ENCODE results near the gene CLEC2D.
"Not testable (repeated sequence)": the region's sequence is repeated elsewhere in the genome, so short reads cannot be mapped to it uniquely, and the experiment has no call there.

The CLEC2D gene

GRCh38 chr12:9660046-9660445 lies 9.5 kb upstream of the CLEC2D start:
- DNase-seq (ENCODE audit: low read depth in 3 of 3), result no peak

- no peak for DNase-seq (ENCODE audit: low read depth in 3 of 3)
Measured at GRCh38 chr12:9661720-9662119, 7.8 kb upstream of the CLEC2D start.

GRCh38 chr12:9662488-9662887 lies 7.0 kb upstream of the CLEC2D start:
- no peak for DNase-seq (ENCODE audit: low read depth in 3 of 3)

GRCh38 chr12:9667403-9668160 lies 1.9 kb upstream of the CLEC2D start:
- DNase-seq (ENCODE audit: low read depth in 3 of 3), result no peak

- no peak for DNase-seq (ENCODE audit: low read depth in 3 of 3)
Measured at GRCh38 chr12:9668161-9669018, 1.1 kb upstream of the CLEC2D start.

GRCh38 chr12:9669019-9669326 lies 540 bp upstream of the CLEC2D start:
- DNase-seq (ENCODE audit: low read depth in 3 of 3), result no peak

GRCh38 chr12:9672340-9672739 lies 2.8 kb downstream of the CLEC2D start:
- not testable (repeated sequence) for DNase-seq (ENCODE audit: low read depth in 3 of 3)

GRCh38 chr12:9673404-9674225 lies 4.1 kb downstream of the CLEC2D start:
- peak in 2 of 3 experiments; percentile 42 to 75 for DNase-seq (ENCODE audit: low read depth in 3 of 3)

- no peak for DNase-seq (ENCODE audit: low read depth in 3 of 3)
Measured at GRCh38 chr12:9674226-9674590, 4.7 kb downstream of the CLEC2D start.

- DNase-seq (ENCODE audit: low read depth in 3 of 3), result not testable (repeated sequence)
Measured at GRCh38 chr12:9682508-9682907, 13.0 kb downstream of the CLEC2D start.

- DNase-seq (ENCODE audit: low read depth in 3 of 3), result not testable (repeated sequence)
Measured at GRCh38 chr12:9682949-9683348, 13.4 kb downstream of the CLEC2D start.

GRCh38 chr12:9685366-9685765 lies 15.9 kb downstream of the CLEC2D start:
- DNase-seq (ENCODE audit: low read depth in 3 of 3), result not testable (repeated sequence)

- no peak for DNase-seq (ENCODE audit: low read depth in 3 of 3)
Measured at GRCh38 chr12:9685915-9686314, 16.4 kb downstream of the CLEC2D start.

GRCh38 chr12:9687228-9687627 lies 17.7 kb downstream of the CLEC2D start:
- no peak for DNase-seq (ENCODE audit: low read depth in 3 of 3)

- no peak for DNase-seq (ENCODE audit: low read depth in 3 of 3)
Measured at GRCh38 chr12:9692909-9693308, 23.4 kb downstream of the CLEC2D start.

GRCh38 chr12:9694241-9694640 lies 24.7 kb downstream of the CLEC2D start:
- DNase-seq (ENCODE audit: low read depth in 3 of 3), result no peak

GRCh38 chr12:9695150-9695549 lies 25.6 kb downstream of the CLEC2D start:
- DNase-seq (ENCODE audit: low read depth in 3 of 3), result not testable (repeated sequence)

- not testable (repeated sequence) for DNase-seq (ENCODE audit: low read depth in 3 of 3)
Measured at GRCh38 chr12:9695661-9696060, 26.1 kb downstream of the CLEC2D start.

GRCh38 chr12:9697619-9698018 lies 28.1 kb downstream of the CLEC2D start:
- DNase-seq (ENCODE audit: low read depth in 3 of 3), result no peak

- DNase-seq (ENCODE audit: low read depth in 3 of 3), result no peak
Measured at GRCh38 chr12:9698681-9699080, 29.2 kb downstream of the CLEC2D start.

GRCh38 chr12:9699269-9699897 lies 29.9 kb downstream of the CLEC2D start:
- no peak for DNase-seq (ENCODE audit: low read depth in 3 of 3)

Measured in stimulated activated CD4-positive, alpha-beta T cell treated with anti-CD3 and anti-CD28 coated beads, TNF-alpha, amount 100 ng/mL, for 24 hours (primary cell).